Upper lobe of left lung (tissue), 4 donors: ENCODE data around the gene B4GALT1.
A peak's percentile ranks its signal among the peaks of the same experiment; 100 is the strongest.

ENCODE experiments used
- POLR2A ChIP-seq, 4 donors: fragments of 450-650 bp; IDR thresholded peaks; one replicate each; pipeline ENCODE4 v1.5.1; 2016 to 2017; ENCODE audit warnings: antibody characterized with exemption in 4 of 4, mild to moderate bottlenecking in 2 of 4
- POLR2AphosphoS5 ChIP-seq, 2 donors: sonication (generic); formaldehyde crosslinking; IDR thresholded peaks; one replicate each; pipeline ENCODE4 v1.5.1; 2017; ENCODE audit warnings: antibody characterized with exemption in 2 of 2
- TF ChIP-seq, protein P1 (sequence below), 6 experiments: fragments of 450-650 bp in 4 of 6; fragments of 200-600 bp in 2 of 6; sonication (generic) in 2 of 6; IDR thresholded peaks; one replicate each; pipeline ENCODE4 v1.5.1; 2016 to 2019; ENCODE audit warnings: antibody characterized with exemption in 6 of 6

DNA sequence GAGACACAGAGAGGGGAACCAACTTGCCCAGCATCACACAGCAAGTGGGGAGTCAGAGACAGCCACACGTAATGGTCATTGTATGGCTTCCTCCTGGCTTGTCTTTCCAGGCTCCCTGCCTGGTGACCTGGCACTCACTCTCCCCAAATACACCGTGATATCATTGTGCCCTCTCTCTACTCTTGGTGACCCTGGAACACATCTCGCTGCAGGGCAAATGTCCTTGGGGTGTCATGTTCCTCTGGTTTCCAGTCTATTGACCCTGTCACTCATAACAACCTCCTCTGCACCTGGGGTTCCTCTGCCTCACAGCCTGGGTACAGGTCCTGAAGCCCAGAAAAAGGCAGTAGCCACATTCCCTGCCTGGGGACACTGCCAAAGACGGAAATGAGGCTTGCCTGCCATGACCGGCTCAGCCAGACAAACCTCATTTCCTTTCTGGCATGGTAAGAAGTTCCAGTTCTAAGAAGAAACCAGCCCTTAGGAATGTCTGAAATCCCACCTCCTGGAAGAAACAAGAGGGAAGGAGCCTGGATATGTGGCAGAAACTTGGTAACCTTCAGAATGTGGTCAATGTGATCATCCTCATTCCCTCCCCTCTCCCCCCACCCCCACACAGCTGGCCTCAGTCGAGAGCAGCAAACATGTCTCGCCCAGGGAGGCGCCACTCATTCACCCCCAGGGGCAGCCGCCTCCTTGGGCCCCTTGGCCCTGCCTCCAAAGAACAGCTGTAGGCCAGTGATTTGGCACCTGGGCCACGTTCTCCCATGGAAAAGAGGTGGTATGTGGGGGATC, 60.1 kb downstream of the B4GALT1 start:
- TF ChIP-seq, protein P1, sequence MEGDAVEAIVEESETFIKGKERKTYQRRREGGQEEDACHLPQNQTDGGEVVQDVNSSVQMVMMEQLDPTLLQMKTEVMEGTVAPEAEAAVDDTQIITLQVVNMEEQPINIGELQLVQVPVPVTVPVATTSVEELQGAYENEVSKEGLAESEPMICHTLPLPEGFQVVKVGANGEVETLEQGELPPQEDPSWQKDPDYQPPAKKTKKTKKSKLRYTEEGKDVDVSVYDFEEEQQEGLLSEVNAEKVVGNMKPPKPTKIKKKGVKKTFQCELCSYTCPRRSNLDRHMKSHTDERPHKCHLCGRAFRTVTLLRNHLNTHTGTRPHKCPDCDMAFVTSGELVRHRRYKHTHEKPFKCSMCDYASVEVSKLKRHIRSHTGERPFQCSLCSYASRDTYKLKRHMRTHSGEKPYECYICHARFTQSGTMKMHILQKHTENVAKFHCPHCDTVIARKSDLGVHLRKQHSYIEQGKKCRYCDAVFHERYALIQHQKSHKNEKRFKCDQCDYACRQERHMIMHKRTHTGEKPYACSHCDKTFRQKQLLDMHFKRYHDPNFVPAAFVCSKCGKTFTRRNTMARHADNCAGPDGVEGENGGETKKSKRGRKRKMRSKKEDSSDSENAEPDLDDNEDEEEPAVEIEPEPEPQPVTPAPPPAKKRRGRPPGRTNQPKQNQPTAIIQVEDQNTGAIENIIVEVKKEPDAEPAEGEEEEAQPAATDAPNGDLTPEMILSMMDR (IDR thresholded peaks at IDR 0.05) = no peak
- no peak for TF ChIP-seq POLR2A (IDR thresholded peaks at IDR 0.05)
- peak in 1 of 2 donors; percentile 11 for TF ChIP-seq POLR2AphosphoS5 (IDR thresholded peaks at IDR 0.05)
